Astrocyte (in vitro differentiated cells and primary cell): ENCODE measurements around the gene SPAG6. TPM values are rescaled to one million over a fixed set of nuclear protein-coding genes. Genes with fewer than 3 reads are reported as not detected.

ENCODE experiments used
- DNase-seq: peaks from one replicate; pipeline ENCODE4 v3.0.0-alpha.2; 2010; ENCODE audit warnings: low read depth
- FAIRE-seq: peaks from 2 replicates; lab custom pipeline; 2011; peaks lifted over from hg19 to GRCh38; lab: Jason Lieb, UNC
- H2AFZ ChIP-seq: 2 replicates; pipeline ENCODE4 v1.6.0; 2012; ENCODE audit warnings: low read depth, low read length, inconsistent platforms
- H3K27ac ChIP-seq: 2 replicates; pipeline ENCODE4 v1.5.1; 2011; ENCODE audit warnings: low read depth, low read length, inconsistent platforms
- H3K27me3 ChIP-seq: 2 replicates; pipeline ENCODE4 v1.6.0; 2011; ENCODE audit warnings: low read length, inconsistent platforms; ENCODE audit not compliant: insufficient read depth
- H3K36me3 ChIP-seq: 2 replicates; pipeline ENCODE4 v1.5.1; 2011; ENCODE audit warnings: low read length, inconsistent platforms; ENCODE audit not compliant: insufficient read depth
- H3K4me1 ChIP-seq: 2 replicates; pipeline ENCODE4 v1.5.1; 2011; ENCODE audit warnings: low read length, inconsistent platforms; ENCODE audit not compliant: insufficient read depth
- H3K4me2 ChIP-seq: 2 replicates; pipeline ENCODE4 v1.6.0; 2012; ENCODE audit warnings: low read length, inconsistent platforms
- H3K4me3 ChIP-seq: 2 replicates; pipeline ENCODE4 v1.5.1; 2011; ENCODE audit warnings: low read depth, mild to moderate bottlenecking, low read length, inconsistent platforms; ENCODE audit not compliant: insufficient read depth
- H3K79me2 ChIP-seq: 2 replicates; pipeline ENCODE4 v1.6.0; 2012; ENCODE audit warnings: mild to moderate bottlenecking, low read length, inconsistent platforms; ENCODE audit not compliant: insufficient read depth
- H3K9ac ChIP-seq: 2 replicates; pipeline ENCODE4 v1.6.0; 2012; ENCODE audit warnings: mild to moderate bottlenecking, low read length, inconsistent platforms
- H3K9me3 ChIP-seq: 2 replicates; pipeline ENCODE4 v1.5.1; 2012; ENCODE audit warnings: low read depth, mild to moderate bottlenecking, low read length, inconsistent platforms; ENCODE audit not compliant: insufficient read depth
- H4K20me1 ChIP-seq: 2 replicates; pipeline ENCODE4 v1.6.0; 2012; ENCODE audit warnings: low read length, inconsistent platforms; ENCODE audit not compliant: insufficient read depth
- H3K27ac Mint-ChIP-seq: one replicate; pipeline ENCODE4 v1.8.0; 2021; ENCODE audit warnings: mild to moderate bottlenecking, mixed read lengths; ENCODE audit not compliant: unreplicated experiment
- H3K27me3 Mint-ChIP-seq: one replicate; pipeline ENCODE4 v1.8.0; 2021; ENCODE audit warnings: low read depth, mixed read lengths; ENCODE audit not compliant: unreplicated experiment
- H3K36me3 Mint-ChIP-seq: one replicate; pipeline ENCODE4 v1.8.0; 2021; ENCODE audit warnings: low read depth, mixed read lengths; ENCODE audit not compliant: unreplicated experiment
- H3K4me1 Mint-ChIP-seq: one replicate; pipeline ENCODE4 v1.8.0; 2021; ENCODE audit warnings: low read depth, mixed read lengths; ENCODE audit not compliant: unreplicated experiment
- H3K4me3 Mint-ChIP-seq: one replicate; pipeline ENCODE4 v1.8.0; 2021; ENCODE audit warnings: mild to moderate bottlenecking, moderate library complexity, mixed read lengths; ENCODE audit not compliant: unreplicated experiment
- H3K9me3 Mint-ChIP-seq: one replicate; pipeline ENCODE4 v1.8.0; 2021; ENCODE audit warnings: mild to moderate bottlenecking, mixed read lengths; ENCODE audit not compliant: unreplicated experiment
- CTCF ChIP-seq: IDR thresholded peaks from 2 replicates; pipeline ENCODE4 v1.5.1; 2011; ENCODE audit warnings: low read depth, mild to moderate bottlenecking, inconsistent platforms, low read length, moderate library complexity; ENCODE audit not compliant: insufficient read depth
- EZH2 ChIP-seq: IDR thresholded peaks from 2 replicates; pipeline ENCODE4 v1.6.1; 2012; ENCODE audit warnings: mild to moderate bottlenecking, low read length, inconsistent platforms; ENCODE audit not compliant: insufficient read depth
- total RNA-seq: library from RNA; stranded (reverse); gene quantifications from 2 replicates; pipeline ENCODE4 v1.2.1, GENCODE V29; 2021

Gene SPAG6
- total RNA-seq, 1 donor from 2014 or later: not detected

GRCh38 chr10:22310928-22311327 is 34.4 kb upstream of the SPAG6 start:
- FAIRE-seq (no peak), DNase-seq (no peak)
- Histone ChIP-seq H3K4me1 (peaks cover 5% of the 10 kb centered on the region), H3K9me3 (no peaks in the 10 kb centered on the region), H2AFZ (no peak overlapping the region), H3K27me3 (no peaks in the 10 kb centered on the region), H3K4me2 (no peak overlapping the region), H3K9ac (no peak overlapping the region), H3K4me3 (no peak overlapping the region), H3K27ac (no peak overlapping the region), H4K20me1 (no peaks in the 10 kb centered on the region), H3K36me3 (no peaks in the 10 kb centered on the region), H3K79me2 (no peaks in the 10 kb centered on the region)
- Mint-ChIP-seq H3K4me3 (no peak overlapping the region), H3K4me1 (peaks cover 3% of the 10 kb centered on the region), H3K36me3 (no peaks in the 10 kb centered on the region), H3K9me3 (no peaks in the 10 kb centered on the region), H3K27me3 (peaks cover 9% of the 10 kb centered on the region), H3K27ac (no peak overlapping the region)
- TF ChIP-seq EZH2 (no peak), CTCF (no peak)

- Histone ChIP-seq H3K27me3 (no peaks in the 10 kb centered on the region), H3K27ac (no peak overlapping the region), H3K36me3 (no peaks in the 10 kb centered on the region), H4K20me1 (no peaks in the 10 kb centered on the region), H3K4me2 (peak overlapping the region; percentile 87), H3K79me2 (peaks cover 16% of the 10 kb centered on the region), H3K4me1 (peaks cover 14% of the 10 kb centered on the region), H3K9me3 (no peaks in the 10 kb centered on the region), H2AFZ (no peak overlapping the region), H3K9ac (no peak overlapping the region), H3K4me3 (no peak overlapping the region)
- Mint-ChIP-seq H3K4me3 (no peak overlapping the region), H3K27me3 (peaks cover 26% of the 10 kb centered on the region), H3K36me3 (no peaks in the 10 kb centered on the region), H3K4me1 (peaks cover 8% of the 10 kb centered on the region), H3K27ac (no peak overlapping the region), H3K9me3 (no peaks in the 10 kb centered on the region)
- FAIRE-seq (no peak), DNase-seq (no peak)
- TF ChIP-seq EZH2 (no peak), CTCF (no peak)
Observed at GRCh38 chr10:22314852-22315251, 30.4 kb upstream of the SPAG6 start.

- H3K36me3 Mint-ChIP-seq: no peaks in the 10 kb centered on the region
- Histone ChIP-seq H3K4me3 (peak overlapping the region; percentile 84), H3K4me1 (peaks cover 14% of the 10 kb centered on the region), H3K36me3 (no peaks in the 10 kb centered on the region), H3K9ac (peak overlapping the region; percentile 91), H3K27ac (peak overlapping the region; percentile 80), H2AFZ (peak overlapping the region; percentile 82), H3K79me2 (peaks cover 16% of the 10 kb centered on the region), H3K4me2 (peak overlapping the region; percentile 87), H3K9me3 (no peaks in the 10 kb centered on the region), H3K27me3 (no peaks in the 10 kb centered on the region), H4K20me1 (no peaks in the 10 kb centered on the region)
- H3K27ac Mint-ChIP-seq: peak overlapping the region; percentile 60
- peaks cover 27% of the 10 kb centered on the region for H3K27me3 Mint-ChIP-seq
- FAIRE-seq (no peak), DNase-seq (no peak)
- H3K4me3 Mint-ChIP-seq: peak overlapping the region; percentile 93
- TF ChIP-seq EZH2 (no peak), CTCF (no peak)
- no peaks in the 10 kb centered on the region for H3K9me3 Mint-ChIP-seq
- H3K4me1 Mint-ChIP-seq: peaks cover 8% of the 10 kb centered on the region
Observed at GRCh38 chr10:22315455-22316285, 29.6 kb upstream of the SPAG6 start.
